NCI-H345 treated with DMSO at 0.1 percent for 48 hours (cell line): ENCODE measurements around the gene P2RX3.
"Not testable (repeated sequence)": the region's sequence is repeated elsewhere in the genome, so short reads cannot be mapped to it uniquely, and the experiment has no call there.

Experiments
- DNase-seq: peaks from one replicate; lab custom pipeline; 2025; ENCODE audit not compliant: unreplicated experiment; lab: John Stamatoyannopoulos, UW

The P2RX3 gene

GRCh38 chr11:57394203-57394965 is 56.2 kb downstream of the P2RX3 start:
- DNase-seq: peak; percentile 34

DNA sequence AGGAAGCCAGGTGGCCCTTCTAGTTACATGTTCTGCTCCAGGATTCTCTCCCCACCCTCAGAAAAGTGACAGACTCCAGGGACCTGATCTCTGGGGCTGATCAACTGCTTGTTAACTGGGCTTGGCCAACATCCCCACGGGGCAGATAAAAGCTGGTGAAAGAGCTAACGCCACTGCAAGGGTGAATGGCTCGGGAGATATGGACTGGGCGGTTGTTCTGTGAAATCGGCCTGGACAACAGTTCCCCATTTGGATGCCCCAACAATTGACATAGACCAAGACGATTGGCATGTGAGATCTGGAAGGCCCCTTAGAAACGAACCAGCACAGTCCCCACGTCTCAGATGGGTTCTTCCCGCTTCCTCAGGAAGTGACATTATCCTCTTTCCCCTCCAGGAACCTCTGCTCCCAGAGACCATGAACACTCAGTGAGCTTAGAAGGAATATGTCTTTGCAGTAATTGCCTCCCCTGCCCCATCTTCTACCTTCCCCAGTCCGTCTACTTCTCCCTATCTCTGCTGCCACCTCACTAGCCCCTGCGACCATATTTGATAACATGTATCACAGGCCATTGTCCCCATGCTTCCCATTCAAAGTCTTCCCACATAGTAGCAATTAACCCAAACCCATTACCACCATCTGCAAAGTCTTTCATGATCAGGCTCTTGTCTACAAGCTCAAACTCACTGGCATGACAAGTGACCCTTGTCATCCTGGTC is 57.9 kb downstream of the P2RX3 start:
- no peak for DNase-seq

DNA sequence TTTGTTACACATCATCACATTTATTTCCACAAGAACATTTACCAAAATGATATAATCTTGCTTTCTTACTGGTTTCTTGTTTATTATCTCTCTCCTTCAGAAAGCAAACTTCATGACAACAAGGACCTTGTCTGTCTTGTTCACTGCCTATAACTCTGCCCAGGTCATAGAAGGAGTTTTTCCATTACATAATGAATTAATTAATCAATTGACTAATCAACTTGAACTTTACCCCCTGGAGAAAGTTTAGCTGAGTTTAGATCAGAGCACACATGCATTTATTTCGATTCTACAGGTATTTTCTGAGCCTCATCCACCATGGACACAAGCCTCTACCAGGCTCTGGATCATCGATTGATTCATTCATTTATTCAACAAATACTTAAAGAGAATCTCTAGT is 58.6 kb downstream of the P2RX3 start:
- no peak for DNase-seq

GRCh38 chr11:57397394-57397990 is 59.3 kb downstream of the P2RX3 start:
- no peak for DNase-seq

DNA sequence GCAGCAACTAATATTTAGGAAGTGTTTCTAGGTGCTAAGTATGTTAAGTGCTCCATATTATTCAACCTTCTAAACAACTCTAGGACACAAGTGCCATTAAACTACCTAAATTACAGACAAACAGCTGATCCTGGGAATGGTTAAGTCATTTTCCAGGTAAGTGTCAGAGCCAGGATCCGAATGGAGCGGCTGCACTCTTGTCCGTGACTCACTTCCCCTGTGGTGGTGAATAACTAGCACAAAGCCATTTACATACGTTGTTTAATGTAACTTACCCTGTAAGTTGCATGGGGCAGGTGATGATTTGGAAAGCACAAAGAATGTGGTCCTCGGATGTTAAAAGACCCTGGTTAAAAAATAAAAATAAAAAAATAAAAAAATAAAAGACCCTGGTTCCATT is 61.1 kb downstream of the P2RX3 start:
- DNase-seq: no peak

DNA sequence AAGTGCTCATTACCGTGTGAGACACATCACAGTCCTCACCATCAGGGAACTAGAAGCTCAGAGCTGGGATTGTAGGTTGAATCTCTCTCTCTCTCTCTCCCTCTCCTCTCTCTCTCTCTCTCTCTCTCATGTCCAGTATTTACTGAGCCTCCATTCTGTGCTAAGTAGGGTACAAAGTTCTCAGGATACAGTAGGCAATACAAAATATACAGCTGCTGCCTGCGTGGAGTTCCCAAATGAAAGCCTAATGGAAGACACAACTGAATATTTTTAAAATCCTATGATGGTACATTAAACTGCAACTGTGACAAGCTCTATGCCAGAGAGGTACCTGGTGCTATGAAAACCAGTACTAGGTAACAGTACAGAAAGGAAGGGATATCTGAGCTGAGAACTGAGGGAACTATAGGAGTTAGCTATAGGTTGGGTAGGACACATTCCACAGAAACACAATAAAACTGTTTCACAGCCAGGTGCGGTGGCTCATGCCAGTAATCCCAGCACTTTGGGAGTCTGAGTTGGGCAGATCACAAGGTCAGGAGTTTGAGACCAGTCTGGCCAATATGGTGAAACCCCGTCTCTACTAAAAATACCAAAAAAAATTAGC is 61.9 kb downstream of the P2RX3 start:
- DNase-seq: no peak

DNA sequence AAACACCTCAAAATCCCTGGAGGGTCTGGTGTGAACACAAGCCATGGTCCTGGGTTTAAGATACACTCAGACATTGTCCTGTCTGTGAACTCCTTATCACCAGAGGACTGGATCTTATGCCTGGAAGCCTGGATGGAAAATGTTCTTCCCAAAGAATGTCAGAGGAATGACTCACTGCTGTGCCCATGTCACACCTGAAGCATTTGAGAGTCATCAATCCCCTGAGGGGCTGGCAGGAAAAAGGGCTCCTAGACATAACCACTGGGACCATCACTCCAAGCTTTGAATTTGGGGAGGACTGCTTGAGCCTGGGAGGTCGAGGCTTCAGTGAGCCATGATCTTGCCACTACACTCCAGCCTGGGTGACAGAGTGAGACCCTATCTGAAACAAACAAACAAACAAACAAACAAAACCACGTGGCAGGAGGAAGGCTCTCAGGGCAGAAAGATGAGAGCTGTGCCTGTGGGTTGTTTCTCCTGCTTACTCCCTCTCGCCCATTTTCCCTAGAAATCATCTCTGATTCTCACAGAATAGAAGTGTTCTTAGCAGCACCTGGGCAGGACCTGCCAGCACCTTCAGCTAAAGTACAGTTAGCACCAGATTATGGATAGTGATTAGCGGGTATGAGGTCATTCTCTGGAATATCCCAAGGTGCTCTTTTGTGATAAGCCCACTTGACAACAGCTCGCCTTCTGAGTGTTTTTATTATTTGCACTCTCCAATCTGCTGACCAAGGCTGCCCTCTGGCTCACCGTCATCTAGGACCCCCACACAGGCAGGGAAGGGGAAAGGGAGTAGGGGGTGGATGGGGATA is 64.2 kb downstream of the P2RX3 start:
- DNase-seq: no peak

DNA sequence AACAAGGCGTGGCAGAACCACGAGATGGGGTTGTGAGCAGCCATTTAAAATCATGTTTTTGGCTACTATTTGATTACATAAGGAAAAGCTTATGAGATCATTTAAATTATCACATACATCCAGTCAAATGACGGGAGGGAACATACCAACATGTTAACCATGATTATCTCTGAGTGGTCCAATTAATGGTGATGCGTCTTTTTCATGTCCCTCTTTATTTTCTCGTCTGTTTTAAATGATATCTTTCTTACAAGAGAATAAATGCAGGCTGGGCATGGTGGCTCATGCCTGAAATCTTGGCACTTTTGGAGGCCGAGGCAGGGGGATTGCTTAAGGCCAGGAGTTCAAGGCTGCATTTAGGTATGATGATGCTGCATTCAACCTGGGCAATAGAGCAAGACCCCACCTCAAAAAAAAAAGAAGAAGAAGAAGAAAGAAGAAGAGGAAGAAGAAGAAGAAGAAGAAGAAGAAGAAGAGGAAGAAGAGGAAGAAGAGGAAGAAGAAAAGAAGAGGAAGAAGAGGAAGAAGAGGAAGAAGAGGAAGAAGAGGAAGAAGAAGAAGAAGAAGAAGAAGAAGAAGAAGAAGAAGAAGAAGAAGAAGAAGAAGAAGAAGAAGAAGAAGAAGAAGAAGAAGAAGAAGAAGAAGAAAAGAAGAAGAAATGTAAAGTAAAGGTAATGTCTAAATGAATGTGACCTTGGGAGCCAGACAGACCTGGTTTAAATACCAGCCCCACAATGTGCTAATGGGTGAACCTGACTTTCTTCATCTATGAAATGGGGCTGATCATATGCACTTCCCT is 65.0 kb downstream of the P2RX3 start:
- not testable (repeated sequence) for DNase-seq

DNA sequence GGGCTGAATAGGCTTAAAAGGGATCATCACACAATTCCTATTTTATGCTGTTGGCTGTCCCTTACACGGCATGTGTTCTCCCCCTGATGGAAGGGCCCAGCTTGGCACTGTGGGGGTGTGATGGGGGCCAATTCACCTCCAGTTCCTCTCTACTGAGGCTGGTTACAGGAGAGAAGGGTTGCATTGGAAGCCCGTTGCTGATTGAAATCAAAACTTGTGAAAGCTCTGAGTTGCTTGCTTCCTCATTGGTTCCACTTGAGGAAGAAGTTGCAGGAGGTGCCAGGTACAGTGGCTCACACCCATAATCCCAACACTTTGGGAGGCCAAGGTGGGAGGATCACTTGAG is 65.6 kb downstream of the P2RX3 start:
- DNase-seq: no peak

- no peak for DNase-seq
These were observed 67.2 kb downstream of the P2RX3 start for GRCh38 chr11:57405271-57405860.

- no peak for DNase-seq
These were observed 68.3 kb downstream of the P2RX3 start for GRCh38 chr11:57406337-57406904.

- DNase-seq: no peak
These were observed 69.1 kb downstream of the P2RX3 start for GRCh38 chr11:57407010-57407920.

DNA sequence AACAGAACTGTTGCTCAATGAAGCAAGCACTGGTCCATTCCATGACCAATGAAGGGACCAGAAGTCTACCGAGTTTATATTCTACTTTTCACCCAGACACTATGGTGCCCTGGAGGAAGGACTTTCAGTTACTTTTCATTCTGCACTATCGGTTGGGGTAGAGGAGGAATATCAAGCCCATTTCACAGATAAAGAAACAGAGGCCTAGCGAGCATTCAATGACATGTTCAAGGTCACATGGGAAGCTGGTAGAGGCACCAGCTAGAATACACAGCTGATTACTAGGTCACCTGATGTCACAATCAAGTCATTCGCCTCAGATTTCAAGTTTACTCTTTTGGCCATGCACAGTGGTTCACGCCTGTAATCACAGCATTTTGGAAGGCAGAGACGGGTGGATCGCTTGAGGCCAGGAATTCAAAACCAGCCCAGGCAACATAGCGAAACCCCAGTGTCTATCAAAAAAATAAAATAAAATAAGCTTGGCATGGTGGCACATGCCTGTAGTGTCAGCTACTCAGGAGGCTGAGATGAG is 69.9 kb downstream of the P2RX3 start:
- DNase-seq: no peak

GRCh38 chr11:57408771-57409170 is 70.6 kb downstream of the P2RX3 start:
- no peak for DNase-seq

GRCh38 chr11:57409321-57410100 is 71.4 kb downstream of the P2RX3 start:
- no peak for DNase-seq

DNA sequence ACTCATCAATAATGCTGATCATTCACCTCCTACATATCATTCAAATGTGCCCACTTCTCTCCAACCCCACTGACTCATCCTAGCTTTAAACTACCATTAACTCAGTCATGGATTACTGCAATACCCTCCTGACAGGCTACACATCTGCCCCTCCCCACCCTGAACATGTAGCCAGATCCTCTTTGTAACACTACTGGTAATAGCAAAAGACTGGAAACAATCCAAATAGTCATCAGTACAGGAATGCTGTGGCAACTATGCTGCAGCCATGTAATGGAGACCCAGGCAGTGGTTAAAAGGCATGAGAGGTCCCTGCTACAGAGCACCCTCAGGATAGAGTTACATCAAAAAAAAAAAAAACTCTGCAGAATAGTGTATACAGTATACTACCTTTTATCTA is 72.1 kb downstream of the P2RX3 start:
- no peak for DNase-seq

GRCh38 chr11:57413681-57414080 is 75.5 kb downstream of the P2RX3 start:
- no peak for DNase-seq
